GM19023 (cell line): ENCODE data around the gene NPAS3.

ENCODE experiments used
- ATAC-seq: cut with Tn5 transposase; IDR thresholded peaks from one replicate; pipeline ENCODE4 v1.9.1; 2021; ENCODE audit warnings: mild to moderate bottlenecking, moderate library complexity; ENCODE audit not compliant: unreplicated experiment

Gene NPAS3

DNA sequence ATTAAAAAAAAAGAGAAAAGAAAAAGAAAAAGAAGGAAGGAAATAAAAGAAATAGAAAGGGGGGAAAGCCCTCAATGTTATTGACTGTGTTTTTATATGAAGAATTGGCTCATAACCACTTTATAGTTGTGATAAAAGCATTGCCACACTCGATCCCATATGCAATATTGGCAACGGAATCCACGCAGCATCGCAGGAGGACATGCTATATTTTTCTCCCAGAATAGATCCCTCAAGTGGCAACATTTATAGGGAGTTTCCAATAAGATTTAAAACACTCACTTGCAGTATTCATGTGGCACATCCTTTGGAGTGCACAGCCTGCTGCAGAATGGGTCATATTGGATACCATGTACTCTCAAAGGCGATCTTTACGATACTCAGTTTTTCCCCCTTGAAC lies 788.9 kb downstream of the NPAS3 start:
- ATAC-seq, result no peak

DNA sequence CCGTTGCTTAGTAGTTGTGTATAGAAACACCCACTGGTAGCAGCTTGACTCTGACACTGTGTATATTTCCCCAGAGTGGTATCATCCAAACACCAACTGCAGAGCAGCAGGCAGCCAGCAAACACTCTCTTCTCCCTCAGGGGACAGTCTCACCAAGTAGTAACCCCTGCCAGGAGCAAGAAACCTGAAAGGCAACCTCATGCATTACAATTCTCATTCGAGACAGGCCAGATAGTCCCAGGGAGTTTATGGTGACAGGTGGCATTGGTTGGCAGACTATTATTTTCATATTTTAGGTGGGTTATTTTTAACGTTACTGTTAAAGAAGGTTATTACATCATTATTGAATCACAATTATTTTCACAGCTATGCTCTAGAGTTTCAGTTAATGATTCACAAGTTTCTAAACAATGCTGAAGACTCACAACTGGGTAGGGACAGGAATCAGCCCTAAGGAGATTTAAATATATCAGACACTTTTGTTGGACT lies 789.4 kb downstream of the NPAS3 start:
- no peak for ATAC-seq

DNA sequence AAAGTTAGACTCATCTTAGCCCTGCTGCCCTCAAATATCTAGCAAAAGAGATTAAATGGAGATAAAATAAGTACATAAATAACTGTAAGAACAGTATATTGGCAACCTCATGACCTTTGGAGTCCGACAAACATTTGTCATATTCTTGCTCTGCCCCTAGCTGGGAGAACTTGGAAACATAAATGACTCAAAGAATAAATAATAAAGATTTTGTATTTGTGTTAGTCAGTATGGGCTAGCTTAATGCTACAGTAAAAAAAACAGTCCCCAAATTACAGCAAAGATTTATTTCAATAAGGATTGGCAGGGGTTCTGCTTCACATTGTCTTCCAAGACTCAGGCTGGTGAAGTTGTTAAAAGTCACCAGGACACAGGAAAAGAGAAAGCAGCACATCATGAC lies 791.5 kb downstream of the NPAS3 start:
- no peak for ATAC-seq

DNA sequence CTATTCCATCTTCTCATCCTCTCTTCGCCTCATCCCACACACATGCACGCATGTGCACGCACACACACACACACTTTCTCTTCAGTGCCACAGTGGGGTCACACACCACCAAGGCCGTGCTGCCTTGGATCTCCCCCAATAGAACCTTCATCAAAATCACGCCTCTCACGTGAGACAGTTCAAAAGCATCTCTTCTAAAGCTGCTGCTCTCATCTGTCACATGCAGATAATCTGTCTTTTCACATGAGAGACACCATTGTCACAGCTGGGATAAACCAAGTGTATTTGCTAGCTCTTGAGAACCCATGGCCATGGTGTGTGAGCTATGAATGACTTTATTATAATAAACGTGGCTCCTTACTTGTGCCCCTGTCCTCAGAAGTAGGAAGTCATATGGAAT lies 793.5 kb downstream of the NPAS3 start:
- no peak for ATAC-seq

- no peak for ATAC-seq
These were observed 794.6 kb downstream of the NPAS3 start for GRCh38 chr14:33733310-33733709.

DNA sequence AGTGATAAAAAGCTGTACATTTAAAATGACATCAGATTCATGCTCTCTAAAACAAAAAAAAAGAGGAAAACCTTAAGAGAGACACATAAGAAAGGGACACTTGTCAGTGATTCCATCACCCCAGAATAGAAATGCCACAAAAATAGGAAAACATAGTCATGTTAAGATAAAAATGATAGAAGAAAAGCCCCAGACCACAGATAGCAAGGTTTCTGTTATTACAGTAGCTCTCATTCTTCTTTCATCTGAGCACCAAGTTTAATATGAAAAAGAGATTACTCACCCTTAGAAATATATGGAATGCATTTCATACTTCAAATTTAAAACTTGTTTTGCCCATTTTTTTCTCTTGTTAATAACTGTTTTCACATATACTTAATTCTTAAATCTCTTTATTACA lies 795.0 kb downstream of the NPAS3 start:
- ATAC-seq, result no peak

DNA sequence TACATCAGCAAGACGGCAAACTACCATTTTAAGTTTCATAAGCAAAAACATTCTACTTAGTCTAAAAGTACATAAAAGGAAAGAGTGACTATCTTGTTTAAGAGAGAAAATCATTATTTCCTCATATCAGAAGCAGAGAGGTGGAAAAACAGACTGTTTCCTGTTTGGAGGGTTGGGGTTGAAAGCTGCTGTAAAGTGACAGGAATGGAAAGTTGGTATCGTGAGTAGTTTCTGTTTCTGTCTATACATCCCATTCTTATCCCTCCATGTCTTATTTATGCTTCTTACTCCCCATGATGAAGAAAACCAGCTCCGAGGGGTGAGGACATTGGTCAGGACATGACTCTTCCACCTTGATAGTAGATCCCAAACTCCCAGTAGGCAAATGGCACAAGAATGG lies 795.7 kb downstream of the NPAS3 start:
- no peak for ATAC-seq

DNA sequence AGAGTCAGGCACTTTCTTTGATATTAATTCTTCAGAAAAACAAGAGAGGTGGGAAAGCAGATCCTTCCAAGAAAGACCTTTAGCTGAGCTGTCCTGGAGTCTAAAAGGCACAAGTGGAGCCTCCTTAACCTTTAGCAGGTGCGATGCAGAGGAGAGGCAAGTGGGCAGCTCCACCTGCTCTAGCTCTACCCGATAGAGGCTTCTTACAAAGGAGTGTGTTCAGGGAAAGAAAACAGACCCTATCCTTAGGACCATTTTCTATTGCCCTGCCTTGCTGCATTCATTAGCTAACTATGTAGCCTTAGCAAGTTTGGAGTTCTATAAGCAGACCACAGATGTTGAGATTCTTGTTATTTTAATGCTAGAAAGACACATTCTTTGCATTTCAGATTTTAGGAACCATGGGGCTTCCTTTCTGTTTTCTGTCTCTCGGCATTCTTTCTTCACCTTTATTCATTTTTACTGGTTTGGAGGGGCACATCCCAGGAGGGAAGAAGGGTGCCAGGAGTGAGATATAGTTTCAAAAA lies 797.7 kb downstream of the NPAS3 start:
- ATAC-seq, result no peak

DNA sequence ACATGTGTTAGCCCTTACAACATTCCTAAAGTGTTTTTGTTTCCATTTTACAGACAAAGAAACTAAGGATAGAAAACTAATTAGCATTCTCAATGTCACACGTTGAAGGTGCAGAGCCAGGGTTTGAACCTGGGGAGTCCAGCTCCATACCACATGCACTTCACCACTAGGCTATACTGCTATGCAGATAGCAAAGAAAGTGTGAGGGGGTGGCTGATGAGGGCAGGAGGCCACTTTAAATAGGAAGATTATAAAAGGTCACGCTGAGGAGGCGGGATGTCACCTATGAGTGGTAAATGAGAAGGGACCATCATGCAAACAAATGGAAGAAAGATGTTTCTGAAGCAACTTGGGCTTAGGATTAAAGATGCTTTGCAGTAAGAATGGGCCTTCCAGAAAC lies 798.3 kb downstream of the NPAS3 start:
- ATAC-seq, result no peak

GRCh38 chr14:33737446-33737845 lies 798.8 kb downstream of the NPAS3 start:
- ATAC-seq, result no peak

DNA sequence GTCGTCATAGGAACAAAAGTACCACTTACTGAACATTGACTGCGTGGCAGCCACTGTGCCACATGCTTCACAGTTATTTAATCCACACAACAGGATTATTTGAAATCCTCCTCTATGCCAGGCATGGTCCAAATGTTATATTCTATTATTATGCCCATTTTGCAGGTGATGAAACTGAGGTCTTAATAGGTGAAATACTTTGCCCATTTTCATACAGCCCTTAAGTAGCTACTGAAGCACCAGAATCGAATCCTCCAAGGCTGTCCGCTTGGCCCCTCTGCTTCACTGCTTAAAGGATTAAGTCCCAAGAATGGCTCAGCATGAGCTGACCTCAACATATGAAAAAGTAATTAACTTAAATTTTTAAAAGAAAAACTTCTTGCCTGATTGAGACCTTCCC lies 799.4 kb downstream of the NPAS3 start:
- no peak for ATAC-seq

DNA sequence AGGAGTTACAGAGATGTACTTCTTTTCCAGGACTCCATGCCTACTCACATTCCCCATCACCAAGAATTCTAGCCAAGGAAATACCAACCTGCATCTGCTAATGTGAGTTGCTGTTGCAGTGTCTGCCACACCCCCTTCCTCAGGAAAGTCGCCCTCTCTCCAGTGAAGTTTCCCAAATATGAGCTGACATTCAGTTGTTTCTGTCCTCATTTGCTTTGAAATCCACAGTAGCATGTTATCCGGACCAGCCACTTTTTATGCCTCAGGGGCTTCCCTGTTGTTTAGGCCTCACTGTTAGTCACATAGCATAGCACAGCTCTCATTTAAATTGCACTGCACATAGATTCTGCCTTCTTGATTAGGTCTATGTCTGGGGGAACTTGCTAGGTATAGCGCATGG lies 799.8 kb downstream of the NPAS3 start:
- ATAC-seq, result no peak

DNA sequence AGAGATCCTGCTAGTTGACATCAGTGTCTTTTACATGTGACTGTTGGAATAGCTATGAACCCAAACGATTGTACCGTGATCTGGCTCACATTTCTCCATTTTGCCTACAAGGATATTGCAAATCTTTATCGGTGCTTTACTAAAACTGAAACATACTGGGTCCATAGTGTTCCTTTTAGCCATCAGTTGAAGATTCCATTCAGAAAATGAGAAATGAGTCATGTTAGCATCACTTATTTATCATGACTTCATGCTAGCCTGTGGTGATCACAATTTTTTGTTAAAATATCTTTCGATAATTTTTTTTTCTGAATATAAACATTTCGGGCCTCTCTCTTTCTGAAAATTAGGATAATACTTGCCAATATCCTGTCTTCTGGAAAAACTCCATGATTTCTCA lies 801.9 kb downstream of the NPAS3 start:
- no peak for ATAC-seq

DNA sequence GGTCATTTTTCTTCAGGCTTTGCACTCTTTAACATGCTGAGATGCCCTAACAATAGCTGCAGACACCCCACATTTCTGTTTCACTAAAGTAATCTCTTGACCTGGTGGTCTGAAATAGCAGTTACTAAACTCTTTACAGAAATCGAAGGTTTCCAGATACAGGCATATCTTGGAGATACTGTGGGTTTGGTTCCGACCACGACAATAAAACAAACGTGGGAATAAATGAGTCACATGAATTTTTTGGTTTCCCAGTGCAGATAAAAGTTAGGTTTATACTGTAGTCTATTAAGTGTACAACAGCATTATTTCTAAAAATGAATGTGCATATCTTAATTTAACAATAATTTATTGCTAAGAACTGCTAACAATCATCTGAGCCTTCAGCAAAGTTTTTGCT lies 803.5 kb downstream of the NPAS3 start:
- no peak for ATAC-seq

- ATAC-seq, result no peak
These were observed 806.5 kb downstream of the NPAS3 start for GRCh38 chr14:33745163-33745562.

GRCh38 chr14:33747749-33748148 lies 809.1 kb downstream of the NPAS3 start:
- no peak for ATAC-seq

DNA sequence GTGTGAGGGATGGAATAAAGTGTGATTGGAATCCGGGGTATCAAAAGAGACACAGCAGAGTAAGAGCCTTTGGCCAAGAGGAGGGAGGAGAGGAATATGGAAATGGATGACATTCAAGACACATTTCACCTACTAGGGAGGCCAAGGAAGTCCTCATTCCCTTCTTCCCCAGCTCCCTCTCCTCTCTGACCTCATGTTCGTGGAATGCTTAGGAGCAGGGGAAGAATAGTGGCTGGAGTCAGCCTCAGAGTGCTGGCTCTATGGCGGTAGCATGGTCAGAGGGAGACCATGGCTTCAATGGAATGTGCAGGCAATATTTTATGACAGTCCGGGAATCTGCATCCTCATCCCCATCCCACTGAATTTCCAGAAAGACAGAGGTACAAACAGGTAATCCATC lies 815.6 kb downstream of the NPAS3 start:
- no peak for ATAC-seq

DNA sequence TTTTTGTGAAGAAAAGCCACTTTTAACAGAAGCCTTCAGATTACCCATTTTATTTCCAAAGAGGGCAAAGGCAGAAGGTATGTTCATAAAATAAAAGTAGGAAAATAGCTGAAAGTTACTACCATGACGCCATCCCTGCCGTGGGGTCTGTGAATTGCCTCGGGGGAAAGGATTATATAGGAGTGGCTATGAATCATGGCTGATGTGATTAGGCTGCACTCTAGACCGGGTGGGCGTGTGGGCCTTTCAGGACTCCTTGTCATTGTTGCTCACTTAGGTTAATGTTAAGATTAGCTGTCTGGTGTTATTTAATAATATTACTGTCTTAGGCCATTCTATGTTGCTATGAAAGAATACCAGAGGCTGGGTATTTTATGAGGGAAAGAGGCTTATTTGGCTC lies 816.7 kb downstream of the NPAS3 start:
- no peak for ATAC-seq

- no peak for ATAC-seq
These were observed 818.2 kb downstream of the NPAS3 start for GRCh38 chr14:33756833-33757232.

DNA sequence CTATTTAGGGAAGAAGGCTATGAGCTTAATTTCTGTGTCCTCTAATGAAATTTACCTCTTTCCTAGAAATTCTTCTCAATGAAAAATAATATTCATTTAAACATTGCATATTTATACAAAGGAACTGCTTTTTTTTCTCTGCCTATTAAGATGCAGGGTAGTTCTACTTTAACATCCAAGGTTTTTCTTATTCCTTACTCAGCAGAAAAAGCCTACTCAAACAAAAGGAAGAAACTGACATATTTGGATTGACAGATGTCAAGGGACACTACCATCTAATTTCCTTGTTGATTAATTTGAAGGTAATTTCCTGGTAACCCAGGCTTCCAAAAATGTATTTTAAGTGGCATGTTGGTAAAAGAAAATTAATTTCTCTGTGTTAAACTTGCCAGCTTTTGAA lies 819.9 kb downstream of the NPAS3 start:
- ATAC-seq, result no peak

- no peak for ATAC-seq
These were observed 823.6 kb downstream of the NPAS3 start for GRCh38 chr14:33762161-33762851.

GRCh38 chr14:33764876-33765650 lies 826.4 kb downstream of the NPAS3 start:
- no peak for ATAC-seq
